DMS153 treated with DMSO at 0.1 percent for 48 hours (cell line): Measurements from ENCODE around the gene IL3RA.
"Not testable (repeated sequence)": the region's sequence is repeated elsewhere in the genome, so short reads cannot be mapped to it uniquely, and the experiment has no call there.

Experiments used
- DNase-seq: peaks from one replicate; lab custom pipeline; 2025; ENCODE audit not compliant: unreplicated experiment; lab: John Stamatoyannopoulos, UW

The IL3RA gene

DNA sequence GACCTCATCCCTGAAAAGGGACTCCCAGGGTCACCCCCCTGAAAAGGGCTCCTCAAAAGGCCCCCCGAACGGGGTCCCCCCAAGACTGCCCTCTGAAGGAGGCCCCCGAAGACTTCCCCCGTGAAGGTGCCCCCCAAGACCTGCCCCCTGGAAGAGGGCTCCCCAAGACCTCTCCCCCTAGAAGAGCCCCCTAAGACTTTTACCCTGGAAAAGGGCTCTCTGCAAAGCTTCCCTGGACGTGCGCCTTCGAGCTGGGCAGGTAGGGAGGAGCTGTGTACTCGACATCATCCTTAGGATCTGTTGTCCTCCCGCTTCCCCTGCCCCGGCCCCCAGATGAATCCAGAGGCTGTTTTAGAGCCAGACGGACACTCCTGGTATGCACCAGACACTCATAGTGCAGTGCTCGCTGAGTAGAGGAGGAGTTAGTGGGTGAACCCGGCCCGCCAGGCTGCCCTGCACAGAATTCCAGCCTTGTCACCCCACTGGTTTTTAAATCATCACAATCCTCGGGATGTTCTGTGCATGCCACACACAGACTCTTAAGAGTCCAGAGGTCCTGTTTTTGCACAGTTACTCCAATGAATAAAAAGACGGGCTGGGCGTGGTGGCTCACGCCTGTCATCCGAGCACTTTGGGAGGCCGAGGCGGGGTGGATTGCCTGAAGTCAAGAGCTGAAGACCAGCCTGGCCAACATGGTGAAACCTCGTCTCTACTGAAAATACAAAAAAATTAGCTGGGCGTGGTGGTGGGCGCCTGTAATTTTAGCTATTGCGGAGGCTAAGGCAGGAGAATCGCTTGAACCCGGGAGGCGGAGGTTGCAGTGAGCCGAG, 61.1 kb downstream of the IL3RA start:
- no peak for DNase-seq

DNA sequence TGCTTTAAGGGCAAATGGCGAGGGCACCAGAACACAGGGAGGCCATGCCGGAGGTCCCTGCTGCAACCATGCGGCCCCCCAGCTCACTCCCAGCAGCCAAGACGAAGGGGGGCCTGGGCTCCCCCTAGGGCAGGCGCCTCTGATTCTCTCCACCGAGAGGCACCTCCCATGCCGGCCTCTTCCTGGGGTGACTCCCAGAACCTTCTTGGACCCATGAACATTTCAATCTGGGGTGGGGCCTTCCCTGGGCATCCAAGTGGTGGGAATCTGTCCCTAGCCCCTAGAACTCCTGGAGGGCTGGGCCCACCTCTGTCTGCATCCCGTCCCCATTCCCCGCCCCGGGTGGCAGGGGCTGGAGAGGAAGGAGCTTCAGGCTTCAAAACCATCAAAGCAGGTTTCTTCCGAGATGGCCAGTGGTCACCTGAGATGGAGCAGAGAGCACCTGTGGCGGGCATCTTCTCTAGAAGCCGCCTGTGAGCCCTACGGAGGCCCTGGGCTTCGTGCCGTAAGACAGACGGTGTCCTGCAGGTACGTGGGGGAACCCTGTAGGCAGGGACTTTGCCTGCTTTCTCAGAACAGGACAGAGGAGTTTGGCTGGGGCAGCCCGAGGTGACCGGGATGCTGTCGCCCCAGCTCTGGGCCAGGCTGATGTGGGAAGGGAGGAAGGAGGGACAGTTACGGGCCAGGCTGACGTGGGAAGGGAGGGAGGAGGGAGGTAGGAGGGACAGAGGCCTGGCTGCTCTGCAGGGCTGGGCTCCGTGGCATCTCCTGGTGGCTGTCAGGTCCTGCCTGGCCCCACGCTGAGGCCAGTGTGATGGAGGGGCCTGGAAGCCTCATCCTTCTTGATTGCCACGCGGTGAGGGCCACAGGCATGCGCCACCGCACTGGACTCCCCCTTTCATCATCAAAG, 62.1 kb downstream of the IL3RA start:
- no peak for DNase-seq

DNA sequence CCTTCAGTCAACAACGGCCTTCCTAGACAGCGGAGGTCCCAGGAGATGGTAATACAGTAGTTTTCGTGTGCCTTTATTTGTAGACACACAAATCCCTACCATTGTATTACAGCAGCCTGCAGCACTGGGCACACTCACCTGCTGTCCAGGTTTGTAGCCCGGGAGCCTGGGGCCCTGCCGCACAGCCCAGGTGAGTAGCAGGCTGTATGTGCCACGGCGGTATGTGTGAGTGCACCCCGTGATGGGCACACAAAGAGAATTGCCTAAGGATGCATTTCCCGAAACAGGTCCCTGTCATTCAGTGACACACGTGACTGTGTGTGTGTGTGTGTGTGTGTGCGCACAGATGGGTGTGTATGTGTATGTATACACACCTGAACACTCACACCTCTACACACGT, 63.5 kb downstream of the IL3RA start:
- no peak for DNase-seq

GRCh38 chrX:1400742-1401471, 64.3 kb downstream of the IL3RA start:
- DNase-seq, result no peak

DNA sequence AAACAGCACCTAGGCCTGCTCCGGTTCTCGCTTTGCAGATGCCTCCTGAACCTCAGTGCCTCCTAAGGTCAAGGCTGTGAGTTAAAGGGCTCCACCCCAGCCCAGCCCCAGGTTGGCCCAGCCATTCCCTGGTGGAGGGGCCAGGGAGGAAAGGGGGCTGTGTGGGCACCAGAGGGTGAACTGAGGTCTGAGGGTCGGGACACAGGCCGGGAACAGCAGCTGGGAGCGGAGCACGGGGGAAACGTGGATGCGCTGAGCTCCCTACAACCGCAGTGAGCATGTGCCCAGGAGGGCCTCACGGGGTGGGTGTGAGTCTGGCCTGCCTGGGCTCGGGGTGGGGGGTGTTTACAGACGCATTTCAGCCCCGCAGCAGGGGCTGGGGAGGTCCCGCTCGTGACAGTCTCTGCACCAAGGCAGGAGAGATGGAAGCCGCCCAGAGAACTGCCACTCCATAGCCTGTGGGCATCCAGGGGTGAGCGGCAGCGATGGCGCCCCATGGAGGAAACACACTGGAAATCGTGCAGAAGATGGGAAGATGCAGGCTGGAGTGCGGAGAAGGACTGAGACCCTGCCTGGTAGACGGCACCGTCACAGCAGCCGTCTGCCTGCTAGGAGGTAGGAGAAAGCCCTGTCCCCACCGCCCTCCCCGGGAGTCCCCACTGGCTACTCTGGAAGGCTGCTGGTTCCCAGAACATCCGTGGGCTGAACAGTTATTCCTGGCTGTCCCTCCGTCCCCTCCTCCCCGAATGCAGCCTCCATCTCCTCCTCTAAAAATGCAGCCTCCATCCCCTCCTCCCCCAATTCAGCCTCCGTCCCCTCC, 65.2 kb downstream of the IL3RA start:
- DNase-seq, result no peak

DNA sequence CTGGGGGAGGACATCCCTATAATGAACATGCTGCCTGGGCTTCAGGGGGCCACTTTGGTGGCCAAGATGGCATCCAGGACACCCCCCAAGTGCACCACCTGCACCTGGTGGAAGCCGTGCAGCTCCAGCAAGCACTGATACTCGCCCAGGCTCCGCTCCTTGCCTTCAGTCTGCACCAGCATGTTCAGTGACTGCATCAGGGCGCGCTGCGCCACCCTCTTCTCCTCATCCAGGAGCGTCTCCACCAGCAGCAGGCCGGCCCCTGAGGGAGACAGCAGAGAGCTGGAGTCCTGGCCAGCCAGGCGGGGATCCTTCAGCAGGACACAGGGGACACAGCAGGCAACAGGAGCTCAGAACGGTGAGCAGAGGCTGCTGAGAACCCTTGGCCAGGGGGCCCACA, 66.6 kb downstream of the IL3RA start:
- no peak for DNase-seq

- DNase-seq, result not testable (repeated sequence)
These were observed 67.3 kb downstream of the IL3RA start for GRCh38 chrX:1403867-1404266.

GRCh38 chrX:1405769-1406168, 69.2 kb downstream of the IL3RA start:
- not testable (repeated sequence) for DNase-seq

GRCh38 chrX:1407035-1407434, 70.5 kb downstream of the IL3RA start:
- DNase-seq, result no peak

DNA sequence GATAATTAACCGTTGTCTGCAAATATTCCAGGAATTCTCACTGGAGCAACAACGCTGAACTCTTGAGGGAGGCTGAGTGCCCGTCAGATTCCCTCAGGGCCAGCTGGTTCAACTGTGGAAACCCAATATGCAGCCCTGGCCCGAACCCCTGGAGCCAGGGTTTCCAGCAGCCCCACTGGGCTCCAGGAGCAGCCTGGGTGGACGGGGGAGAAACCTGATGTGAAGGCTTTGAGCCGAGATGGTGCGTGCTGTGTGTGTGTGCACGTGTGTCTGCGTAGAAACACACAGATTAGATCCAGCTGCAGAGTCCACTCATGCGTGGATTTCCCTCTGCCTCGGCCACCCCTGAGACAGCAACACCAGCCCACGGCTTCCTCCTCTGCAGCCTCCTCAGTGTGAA, 74.7 kb downstream of the IL3RA start:
- DNase-seq, result no peak

DNA sequence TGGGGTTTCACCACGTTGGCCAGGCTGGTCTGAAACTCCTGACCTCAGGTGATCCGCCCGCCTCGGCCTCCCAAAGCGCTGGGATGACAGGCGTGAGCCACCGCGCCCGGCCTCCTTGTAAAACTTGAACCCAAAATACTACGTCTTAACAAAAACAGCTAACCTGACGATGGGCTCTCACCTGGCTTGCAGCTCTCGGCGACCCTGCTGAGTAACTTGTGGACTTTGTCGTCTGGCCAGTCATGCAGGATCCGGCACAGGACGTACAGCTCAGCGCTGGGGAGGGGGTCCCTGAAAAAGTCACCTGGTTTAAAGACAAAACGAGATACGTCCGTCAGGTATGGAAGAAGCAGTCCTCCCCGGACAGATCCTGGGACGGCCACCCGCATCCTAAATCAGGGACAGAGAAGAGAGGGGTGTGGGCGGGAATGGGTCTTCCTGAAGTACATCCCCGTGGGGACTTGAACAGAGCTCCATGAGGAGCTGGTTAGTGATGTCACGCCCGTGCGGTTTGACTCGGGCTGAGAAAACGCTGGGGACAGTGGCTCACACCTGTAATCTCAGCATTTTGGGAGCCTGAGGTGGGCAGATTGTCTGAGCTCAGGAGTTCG, 76.1 kb downstream of the IL3RA start:
- no peak for DNase-seq

GRCh38 chrX:1416327-1416784, 79.8 kb downstream of the IL3RA start:
- DNase-seq, result no peak

DNA sequence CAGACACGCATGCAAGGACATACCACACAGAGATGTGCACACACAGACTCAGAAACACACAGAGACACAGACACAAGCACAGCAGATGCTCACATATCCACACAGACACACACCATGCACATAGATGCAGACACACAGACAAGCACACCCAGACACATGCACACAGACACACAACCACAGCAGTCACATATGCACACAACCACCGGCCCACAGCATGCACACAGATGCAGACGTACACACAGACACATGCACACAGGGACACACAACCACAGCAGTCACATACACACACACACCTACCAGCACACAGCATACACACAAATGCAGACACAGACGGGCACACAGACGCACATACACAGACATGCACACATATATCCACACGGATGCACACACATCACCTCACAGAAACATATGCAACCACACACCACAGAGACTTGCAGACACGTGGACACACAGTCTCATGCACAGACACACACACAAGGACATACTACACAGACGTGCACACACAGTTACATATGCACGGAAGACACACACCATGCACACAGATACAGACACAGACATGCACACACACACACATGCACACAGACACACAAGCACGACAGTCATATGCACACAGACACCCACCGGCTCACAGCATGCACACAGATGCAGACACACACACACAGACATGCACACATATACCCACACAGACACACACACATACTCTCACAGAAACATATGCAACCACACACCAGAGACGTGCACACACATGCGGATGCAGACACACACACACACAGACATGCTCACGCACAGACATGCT, 80.6 kb downstream of the IL3RA start:
- DNase-seq, result no peak

GRCh38 chrX:1417921-1418771, 81.6 kb downstream of the IL3RA start:
- no peak for DNase-seq

- no peak for DNase-seq
These were observed 82.4 kb downstream of the IL3RA start for GRCh38 chrX:1418901-1419544.

DNA sequence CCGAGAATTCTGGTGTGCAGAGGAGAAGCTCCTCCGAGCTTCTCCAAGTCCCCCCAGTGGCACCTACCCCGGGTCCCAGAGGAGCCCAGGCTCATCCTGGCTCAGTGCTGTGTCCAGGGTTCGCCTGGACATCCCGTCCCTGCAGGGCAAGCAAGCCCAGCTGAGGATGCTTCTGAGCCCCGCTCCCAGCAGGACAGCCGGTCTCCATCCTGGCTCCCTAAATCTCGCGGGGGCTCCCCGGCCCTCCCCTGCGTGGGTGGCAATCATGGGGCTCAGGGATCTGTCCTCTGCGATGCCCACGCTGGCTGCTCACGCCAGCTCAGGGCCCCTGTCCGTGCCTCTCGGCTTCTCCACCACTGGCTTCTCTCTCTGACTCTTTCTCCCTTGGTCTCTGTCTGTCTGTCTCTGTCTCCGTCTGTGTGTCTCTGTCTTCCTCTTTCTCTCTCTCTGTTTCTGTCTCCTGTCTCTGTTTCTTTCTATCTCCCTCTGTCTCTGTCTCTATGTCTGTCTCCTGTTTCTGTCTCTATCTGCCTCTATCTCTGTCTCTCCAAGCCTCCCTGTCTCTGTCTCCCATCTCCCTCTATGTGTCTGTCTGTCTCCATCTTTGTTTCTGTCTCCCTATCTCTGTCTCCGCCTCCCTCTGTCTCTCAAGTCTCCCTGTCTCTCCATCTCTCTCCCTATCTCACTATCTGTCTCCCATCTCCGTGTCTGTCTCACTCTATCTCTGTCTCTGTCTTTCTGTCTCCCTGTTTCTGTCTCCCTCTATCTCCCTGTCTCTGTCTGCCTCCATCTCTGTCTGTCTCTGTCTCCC, 83.2 kb downstream of the IL3RA start:
- DNase-seq, result no peak

DNA sequence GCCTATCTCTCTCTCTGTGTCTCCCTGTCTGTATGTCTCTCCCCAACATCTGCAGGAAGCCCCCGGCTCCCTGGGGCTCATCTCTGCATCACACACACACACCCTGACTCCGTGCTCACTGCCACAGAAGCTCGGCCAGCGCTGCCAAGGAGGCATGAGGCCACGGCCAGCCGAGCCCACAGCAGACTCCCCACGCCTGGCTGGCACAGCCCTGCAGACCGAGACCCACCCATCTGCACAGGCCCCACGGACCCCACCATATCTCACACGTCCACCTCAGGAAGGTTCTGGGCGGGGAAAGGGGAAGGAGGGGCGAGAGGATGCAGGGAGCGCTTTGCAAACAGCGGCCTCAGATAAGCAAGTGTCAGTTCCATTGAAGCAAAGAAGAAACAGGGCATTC, 83.8 kb downstream of the IL3RA start:
- no peak for DNase-seq
